AG04449 (cell line): Measurements from ENCODE around the gene RICTOR.

Source experiments
- CTCF ChIA-PET: fragments of 350-600 bp; formaldehyde crosslinking; extraction: SDS; loops from one replicate; lab custom pipeline; 2021; ENCODE audit warnings: antibody characterized with exemption; lab: Yijun Ruan, JAX
- POLR2A ChIA-PET: fragments of 400-600, 350-600 bp; formaldehyde crosslinking; extraction: SDS; loops from one replicate; lab custom pipeline; 2020; ENCODE audit warnings: antibody characterized with exemption, inconsistent platforms; lab: Yijun Ruan, JAX
- DNase-seq: peaks from one replicate; pipeline ENCODE4 v3.0.0-alpha.2; 2010; ENCODE audit warnings: low read depth, low spot score
- H3K4me3 ChIP-seq: 2 replicates; pipeline ENCODE4 v1.5.1; 2011; ENCODE audit warnings: low read depth, mild to moderate bottlenecking, control low read depth, low read length
- TF ChIP-seq, protein P1 (sequence below): IDR thresholded peaks from one replicate; pipeline ENCODE4 v1.5.1; 2011; ENCODE audit warnings: mild to moderate bottlenecking, moderate library complexity, low read length, control low read depth, inconsistent platforms; ENCODE audit not compliant: insufficient read depth; ENCODE audit errors: missing control alignments

Gene RICTOR

GRCh38 chr5:38892363-38892762 is 181.8 kb downstream of the RICTOR start:
- ChIA-PET POLR2A (no interaction called here), CTCF (no interaction called here)
- DNase-seq = no peak
- no peak overlapping the region for H3K4me3 ChIP-seq
- TF ChIP-seq, protein P1, sequence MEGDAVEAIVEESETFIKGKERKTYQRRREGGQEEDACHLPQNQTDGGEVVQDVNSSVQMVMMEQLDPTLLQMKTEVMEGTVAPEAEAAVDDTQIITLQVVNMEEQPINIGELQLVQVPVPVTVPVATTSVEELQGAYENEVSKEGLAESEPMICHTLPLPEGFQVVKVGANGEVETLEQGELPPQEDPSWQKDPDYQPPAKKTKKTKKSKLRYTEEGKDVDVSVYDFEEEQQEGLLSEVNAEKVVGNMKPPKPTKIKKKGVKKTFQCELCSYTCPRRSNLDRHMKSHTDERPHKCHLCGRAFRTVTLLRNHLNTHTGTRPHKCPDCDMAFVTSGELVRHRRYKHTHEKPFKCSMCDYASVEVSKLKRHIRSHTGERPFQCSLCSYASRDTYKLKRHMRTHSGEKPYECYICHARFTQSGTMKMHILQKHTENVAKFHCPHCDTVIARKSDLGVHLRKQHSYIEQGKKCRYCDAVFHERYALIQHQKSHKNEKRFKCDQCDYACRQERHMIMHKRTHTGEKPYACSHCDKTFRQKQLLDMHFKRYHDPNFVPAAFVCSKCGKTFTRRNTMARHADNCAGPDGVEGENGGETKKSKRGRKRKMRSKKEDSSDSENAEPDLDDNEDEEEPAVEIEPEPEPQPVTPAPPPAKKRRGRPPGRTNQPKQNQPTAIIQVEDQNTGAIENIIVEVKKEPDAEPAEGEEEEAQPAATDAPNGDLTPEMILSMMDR = no peak

- TF ChIP-seq, protein P1 = no peak
- POLR2A ChIA-PET = no interaction called here
- H3K4me3 ChIP-seq = no peak overlapping the region
- DNase-seq = no peak
- CTCF ChIA-PET = no interaction called here
Measured at GRCh38 chr5:38891563-38891962, 182.6 kb downstream of the RICTOR start.

- DNase-seq = no peak
- ChIA-PET CTCF (no interaction called here), POLR2A (no interaction called here)
- no peak overlapping the region for H3K4me3 ChIP-seq
- TF ChIP-seq, protein P1 = no peak
Measured at GRCh38 chr5:38889424-38889823, 184.8 kb downstream of the RICTOR start.

DNA sequence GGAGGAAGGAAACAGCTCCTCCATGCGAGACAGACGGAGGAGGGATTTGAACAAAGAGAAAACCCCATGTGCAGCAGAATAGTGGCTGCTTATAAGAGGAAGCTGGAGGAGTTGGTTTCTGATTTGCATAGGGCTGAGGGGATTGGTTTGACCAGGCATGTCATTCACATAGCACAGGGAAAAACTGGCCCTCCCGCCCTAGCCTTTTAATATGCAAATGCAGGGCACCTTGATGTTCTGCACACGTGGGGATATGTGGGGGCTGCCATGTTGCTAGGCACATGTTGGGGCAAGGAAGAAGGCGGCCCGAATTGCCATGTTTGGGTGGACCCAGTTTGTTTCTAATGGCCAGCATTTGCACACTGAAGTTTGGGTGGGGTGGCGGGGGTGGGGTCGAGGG is 186.2 kb downstream of the RICTOR start:
- DNase-seq = no peak
- ChIA-PET POLR2A (no interaction called here), CTCF (interaction anchor here (1.3 kb wide), 1 partner anchor 12 kb away, joined by 3 read pairs; no protein-coding TSS in a partner anchor)
- no peak overlapping the region for H3K4me3 ChIP-seq
- TF ChIP-seq, protein P1 = no peak
